Kidney (tissue), 14 donors: ENCODE measurements around the gene CCDC38. TPM values are rescaled to one million over a fixed set of nuclear protein-coding genes. Genes with fewer than 3 reads are reported as not detected.

ENCODE experiments used
- DNase-seq, 5 donors: peaks; one replicate each; pipeline ENCODE4 v3.0.0-alpha.2; 2013 to 2020
- FAIRE-seq: peaks from 2 replicates; lab custom pipeline; 2012; peaks lifted over from hg19 to GRCh38; lab: Jason Lieb, UNC
- H3K27ac ChIP-seq, 2 donors: one replicate each; pipeline ENCODE4 v1.7.0; 2013; ENCODE audit warnings: low read depth in 2 of 2, low read length in 2 of 2, inconsistent platforms in 1 of 2
- H3K27me3 ChIP-seq: one replicate; pipeline ENCODE4 v1.7.1; 2013; ENCODE audit warnings: low read length, inconsistent platforms; ENCODE audit not compliant: control insufficient read depth, insufficient read depth
- H3K36me3 ChIP-seq, 3 donors: one replicate each; pipeline versions ENCODE4 v1.7.0 to v1.7.1; 2013; ENCODE audit warnings: low read length in 3 of 3, control low read depth in 1 of 3, inconsistent platforms in 1 of 3; ENCODE audit not compliant: insufficient read depth in 3 of 3, control insufficient read depth in 2 of 3
- H3K4me1 ChIP-seq, 3 donors: one replicate each; pipeline versions ENCODE4 v1.7.0 to v1.7.1; 2013; ENCODE audit warnings: low read length in 3 of 3, inconsistent platforms in 1 of 3, low read depth in 1 of 3; ENCODE audit not compliant: control insufficient read depth in 2 of 3, insufficient read depth in 2 of 3
- H3K4me3 ChIP-seq, 3 donors: one replicate each; pipeline versions ENCODE4 v1.7.0 to v1.8.1; 2013; ENCODE audit warnings: low read length in 3 of 3, control low read depth in 1 of 3, inconsistent platforms in 1 of 3
- H3K9ac ChIP-seq, 3 donors: one replicate each; pipeline versions ENCODE4 v1.7.0 to v1.7.1; 2013; ENCODE audit warnings: low read length in 3 of 3, control low read depth in 1 of 3, inconsistent platforms in 1 of 3
- H3K9me3 ChIP-seq, 3 donors: one replicate each; pipeline versions ENCODE4 v1.7.0 to v1.7.1; 2013; ENCODE audit warnings: low read length in 3 of 3, control low read depth in 1 of 3, inconsistent platforms in 1 of 3; ENCODE audit not compliant: control insufficient read depth in 2 of 3, insufficient read depth in 1 of 3
- intact Hi-C: fragments of 100-400 bp; cut with DNase I; formaldehyde crosslinking; loops from one replicate; pipeline ENCODE4 v1.11.1; 2022
- polyA plus RNA-seq: library from polyadenylated mRNA; stranded (reverse); fragments of 350-450 nt; fragmentation: Illumina TruSeq; extraction: RNeasy Lipid Tissue Mini Kit (QIAGEN cat#74804); gene quantifications from one replicate; pipeline ENCODE4 v1.2.3, GENCODE V29; 2014; ENCODE audit warnings: low read depth, low replicate concordance; ENCODE audit not compliant: insufficient read depth
- total RNA-seq: library from RNA; stranded (reverse); fragmentation: NEBNext Ultra II Directional; extraction: Animal tissue kit (Norgen Biotek cat#: 25700); gene quantifications from one replicate; pipeline ENCODE4 v1.2.1, GENCODE V29; 2021
- TF ChIP-seq, protein P1 (sequence below): IDR thresholded peaks from 3 replicates; pipeline ENCODE4 v1.5.1; 2012; ENCODE audit warnings: mild to moderate bottlenecking, moderate library complexity, borderline replicate concordance; ENCODE audit not compliant: insufficient read depth; ENCODE audit errors: extremely low read depth
- donor health status: control.
- donor health status: control.
- donor health status: control.
- donor health status: control.
- donor health status: control.
- donor health status: DM: yes; HTN: yes; CAD: no.
- donor health status: Normal renal cell carcinoma (clear cell type).

CCDC38 gene
- total and polyA plus RNA-seq, 2 donors from 2014 or later, result 0.31 TPM; not detected in 1

DNA sequence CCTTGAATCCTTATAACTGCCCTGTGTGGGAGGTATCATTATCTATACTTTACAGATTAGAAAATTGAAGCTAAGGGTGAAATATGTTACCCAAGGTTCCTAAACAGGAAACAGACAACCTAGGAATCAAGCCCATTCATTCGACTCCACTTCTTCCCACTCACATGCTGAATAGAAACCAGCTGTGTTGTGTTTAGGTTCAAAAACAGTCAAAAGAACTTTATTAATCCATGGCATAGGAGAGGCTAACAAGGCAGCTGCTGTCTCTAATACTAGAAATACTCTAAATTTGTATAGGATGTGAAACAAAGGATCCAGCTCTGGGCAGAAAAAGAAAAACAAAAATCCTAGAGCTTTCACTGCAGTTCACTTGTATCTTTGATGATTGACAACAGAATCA lies 10.6 kb upstream of the CCDC38 start:
- intact Hi-C loops, result no loop called here
- Histone ChIP-seq H3K27me3 (no peaks in the 10 kb centered on the region), H3K27ac (no peak overlapping the region), H3K36me3 (no peaks in the 10 kb centered on the region), H3K9me3 (no peaks in the 10 kb centered on the region), H3K4me1 (no peaks in the 10 kb centered on the region), H3K9ac (no peak overlapping the region), H3K4me3 (no peak overlapping the region)
- FAIRE-seq (no peak), DNase-seq (no peak)
- TF ChIP-seq, protein P1, sequence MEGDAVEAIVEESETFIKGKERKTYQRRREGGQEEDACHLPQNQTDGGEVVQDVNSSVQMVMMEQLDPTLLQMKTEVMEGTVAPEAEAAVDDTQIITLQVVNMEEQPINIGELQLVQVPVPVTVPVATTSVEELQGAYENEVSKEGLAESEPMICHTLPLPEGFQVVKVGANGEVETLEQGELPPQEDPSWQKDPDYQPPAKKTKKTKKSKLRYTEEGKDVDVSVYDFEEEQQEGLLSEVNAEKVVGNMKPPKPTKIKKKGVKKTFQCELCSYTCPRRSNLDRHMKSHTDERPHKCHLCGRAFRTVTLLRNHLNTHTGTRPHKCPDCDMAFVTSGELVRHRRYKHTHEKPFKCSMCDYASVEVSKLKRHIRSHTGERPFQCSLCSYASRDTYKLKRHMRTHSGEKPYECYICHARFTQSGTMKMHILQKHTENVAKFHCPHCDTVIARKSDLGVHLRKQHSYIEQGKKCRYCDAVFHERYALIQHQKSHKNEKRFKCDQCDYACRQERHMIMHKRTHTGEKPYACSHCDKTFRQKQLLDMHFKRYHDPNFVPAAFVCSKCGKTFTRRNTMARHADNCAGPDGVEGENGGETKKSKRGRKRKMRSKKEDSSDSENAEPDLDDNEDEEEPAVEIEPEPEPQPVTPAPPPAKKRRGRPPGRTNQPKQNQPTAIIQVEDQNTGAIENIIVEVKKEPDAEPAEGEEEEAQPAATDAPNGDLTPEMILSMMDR, result no peak

- Histone ChIP-seq H3K4me1 (no peaks in the 10 kb centered on the region), H3K4me3 (no peak overlapping the region), H3K36me3 (no peaks in the 10 kb centered on the region), H3K27me3 (no peaks in the 10 kb centered on the region), H3K9me3 (no peaks in the 10 kb centered on the region), H3K27ac (no peak overlapping the region), H3K9ac (no peak overlapping the region)
- FAIRE-seq, result no peak
- no peak for DNase-seq
- intact Hi-C loops, result no loop called here
- TF ChIP-seq, protein P1, result no peak
These were observed 9.1 kb upstream of the CCDC38 start for GRCh38 chr12:95951515-95951914.

DNA sequence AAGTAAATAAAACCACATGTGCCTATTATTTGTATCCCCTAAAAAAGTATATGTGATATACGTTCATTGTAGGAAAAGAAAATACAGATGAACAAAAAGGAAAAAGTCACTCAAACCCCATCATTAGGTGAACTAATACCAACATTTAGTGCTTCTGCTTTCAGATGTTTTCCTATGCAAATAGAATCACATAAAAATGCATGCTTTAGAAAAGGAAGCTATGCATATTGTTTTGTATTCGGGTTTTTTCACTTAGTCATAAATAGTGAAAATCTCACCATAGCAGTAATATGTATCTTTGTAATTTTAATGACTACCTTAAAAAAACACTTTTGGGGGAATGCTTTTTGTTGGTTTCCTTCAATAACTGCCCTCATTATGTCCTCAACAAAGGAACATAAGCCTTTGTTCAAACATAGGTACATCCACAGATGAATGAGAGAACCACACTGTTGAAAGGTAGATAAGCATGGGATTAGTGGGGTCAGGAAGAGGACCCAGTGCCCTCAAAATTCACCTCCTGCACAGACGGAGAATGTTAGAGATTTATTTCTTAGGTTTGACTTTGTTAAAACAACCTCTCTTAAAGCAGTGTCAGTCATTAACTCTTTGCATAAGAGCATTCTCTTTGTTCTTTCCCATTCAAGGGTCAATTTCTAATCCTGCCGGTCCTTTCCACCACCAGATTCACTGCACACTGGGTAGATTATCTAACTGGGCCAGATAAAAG lies 7.2 kb upstream of the CCDC38 start:
- H3K9ac ChIP-seq, result no peak overlapping the region
- no peaks in the 10 kb centered on the region for H3K27me3 ChIP-seq
- H3K27ac ChIP-seq, result no peak overlapping the region
- H3K9me3 ChIP-seq, result no peaks in the 10 kb centered on the region
- FAIRE-seq (no peak), DNase-seq (no peak)
- no peaks in the 10 kb centered on the region for H3K4me1 ChIP-seq
- no peak overlapping the region for H3K4me3 ChIP-seq
- TF ChIP-seq, protein P1, result no peak
- no peaks in the 10 kb centered on the region for H3K36me3 ChIP-seq
- intact Hi-C loops, result no loop called here
